BJ (cell line): Measurements from ENCODE around the gene ADIPOQ. TPM values are rescaled to one million over a fixed set of nuclear protein-coding genes. Genes with fewer than 3 reads are reported as not detected.

ENCODE experiments used
- CTCF ChIA-PET: fragments of 350-600 bp; formaldehyde crosslinking; extraction: SDS; loops from one replicate; lab custom pipeline; 2021; ENCODE audit warnings: antibody characterized with exemption, inconsistent platforms; lab: Yijun Ruan, JAX
- POLR2A ChIA-PET: fragments of 300-600 bp; sonication (Branson Sonifier 250); formaldehyde crosslinking; extraction: SDS; loops from one replicate; lab custom pipeline; 2021; ENCODE audit warnings: antibody characterized with exemption; lab: Charles Lee
- DNase-seq: peaks from one replicate; pipeline ENCODE4 v3.0.0-alpha.2; 2011; ENCODE audit warnings: low read depth
- H3K27me3 ChIP-seq: 2 replicates; pipeline ENCODE4 v1.6.0; 2011; ENCODE audit warnings: low read length; ENCODE audit not compliant: control insufficient read depth, insufficient read depth
- H3K36me3 ChIP-seq: 2 replicates; pipeline ENCODE4 v1.5.1; 2011; ENCODE audit warnings: low read length; ENCODE audit not compliant: control insufficient read depth, insufficient read depth
- H3K4me3 ChIP-seq: 2 replicates; pipeline ENCODE4 v1.5.1; 2011; ENCODE audit warnings: low read depth, mild to moderate bottlenecking, control low read depth, low read length
- polyA plus RNA-seq: library from polyadenylated mRNA; depleted of rRNA; stranded (reverse); fragments of >200 nt; gene quantifications from 2 replicates; pipeline ENCODE4 v1.2.3, GENCODE V29; 2011
- TF ChIP-seq, protein P1 (sequence below): IDR thresholded peaks from 2 replicates; pipeline ENCODE4 v1.5.1; 2011; ENCODE audit warnings: low read depth, mild to moderate bottlenecking, control low read depth, inconsistent platforms, low read length, moderate library complexity; ENCODE audit not compliant: insufficient read depth

The ADIPOQ gene
- polyA plus RNA-seq, 1 experiment, result not detected

GRCh38 chr3:186826976-186827857 lies 15.3 kb upstream of the ADIPOQ start:
- no peak for DNase-seq
- no peaks in the 10 kb centered on the region for H3K36me3 ChIP-seq
- peaks cover 20% of the 10 kb centered on the region for H3K27me3 ChIP-seq
- TF ChIP-seq, protein P1, sequence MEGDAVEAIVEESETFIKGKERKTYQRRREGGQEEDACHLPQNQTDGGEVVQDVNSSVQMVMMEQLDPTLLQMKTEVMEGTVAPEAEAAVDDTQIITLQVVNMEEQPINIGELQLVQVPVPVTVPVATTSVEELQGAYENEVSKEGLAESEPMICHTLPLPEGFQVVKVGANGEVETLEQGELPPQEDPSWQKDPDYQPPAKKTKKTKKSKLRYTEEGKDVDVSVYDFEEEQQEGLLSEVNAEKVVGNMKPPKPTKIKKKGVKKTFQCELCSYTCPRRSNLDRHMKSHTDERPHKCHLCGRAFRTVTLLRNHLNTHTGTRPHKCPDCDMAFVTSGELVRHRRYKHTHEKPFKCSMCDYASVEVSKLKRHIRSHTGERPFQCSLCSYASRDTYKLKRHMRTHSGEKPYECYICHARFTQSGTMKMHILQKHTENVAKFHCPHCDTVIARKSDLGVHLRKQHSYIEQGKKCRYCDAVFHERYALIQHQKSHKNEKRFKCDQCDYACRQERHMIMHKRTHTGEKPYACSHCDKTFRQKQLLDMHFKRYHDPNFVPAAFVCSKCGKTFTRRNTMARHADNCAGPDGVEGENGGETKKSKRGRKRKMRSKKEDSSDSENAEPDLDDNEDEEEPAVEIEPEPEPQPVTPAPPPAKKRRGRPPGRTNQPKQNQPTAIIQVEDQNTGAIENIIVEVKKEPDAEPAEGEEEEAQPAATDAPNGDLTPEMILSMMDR, result no peak
- CTCF ChIA-PET, result interaction anchor here (0.7 to 8.4 kb wide), 3 partner anchors 214 to 337 kb away, joined by 3 to 196 read pairs (median 7); partner anchors contain the start of genes AHSG and RPL39L
- POLR2A ChIA-PET, result interaction anchor here (0.6 to 1.0 kb wide), 2 partner anchors 44 to 238 kb away, joined by 4 read pairs; partner anchors contain the start of gene EIF4A2
- H3K4me3 ChIP-seq, result peak overlapping the region; percentile 59

DNA sequence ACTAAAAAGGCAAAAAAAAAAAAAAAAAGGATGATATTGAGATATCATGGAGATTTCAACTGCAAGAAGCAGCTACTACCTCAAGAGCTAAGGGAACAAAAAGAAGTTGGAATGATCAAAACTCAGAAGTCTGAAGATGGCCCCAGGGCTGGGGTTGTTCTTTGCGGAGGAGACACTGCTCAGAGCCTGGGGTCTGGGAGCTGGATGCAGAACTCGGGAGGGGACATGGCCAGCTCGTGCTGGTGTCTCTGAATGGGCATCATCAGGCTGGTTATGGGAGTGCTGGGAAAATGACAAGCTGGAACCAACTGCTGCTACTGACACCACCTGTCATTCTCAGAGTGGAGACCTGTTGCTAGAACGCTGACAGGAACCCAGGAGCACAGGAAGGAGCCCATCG lies 14.2 kb upstream of the ADIPOQ start:
- peaks cover 22% of the 10 kb centered on the region for H3K27me3 ChIP-seq
- DNase-seq, result no peak
- no peaks in the 10 kb centered on the region for H3K36me3 ChIP-seq
- ChIA-PET POLR2A (no interaction called here), CTCF (interaction anchor here (0.6 kb wide), 1 partner anchor 550 kb away, joined by 5 read pairs; no protein-coding TSS in a partner anchor)
- TF ChIP-seq, protein P1, result no peak
- no peak overlapping the region for H3K4me3 ChIP-seq

- CTCF ChIA-PET, result no interaction called here
- Histone ChIP-seq H3K36me3 (no peaks in the 10 kb centered on the region), H3K4me3 (no peak overlapping the region), H3K27me3 (peaks cover 22% of the 10 kb centered on the region)
- no peak for DNase-seq
- TF ChIP-seq, protein P1, result no peak
- POLR2A ChIA-PET, result no interaction called here
These were observed 10.7 kb upstream of the ADIPOQ start for GRCh38 chr3:186831798-186832197.

GRCh38 chr3:186832276-186832675 lies 10.2 kb upstream of the ADIPOQ start:
- no peak for DNase-seq
- peaks cover 22% of the 10 kb centered on the region for H3K27me3 ChIP-seq
- CTCF ChIA-PET, result interaction anchor here (1.7 kb wide), 1 partner anchor 17 kb away, joined by 4 read pairs; no protein-coding TSS in a partner anchor
- POLR2A ChIA-PET, result no interaction called here
- no peak overlapping the region for H3K4me3 ChIP-seq
- TF ChIP-seq, protein P1, result no peak
- H3K36me3 ChIP-seq, result no peaks in the 10 kb centered on the region

- peak; percentile 55 for DNase-seq
These were observed 2.5 kb upstream of the ADIPOQ start for GRCh38 chr3:186839874-186840641.

More at GRCh38 chr3:186839874-186840641, 2.5 kb upstream of the ADIPOQ start:
- ChIA-PET CTCF (interaction anchor here (0.6 to 0.7 kb wide), 3 partner anchors 9 to 426 kb away, joined by 3 read pairs; no protein-coding TSS in a partner anchor), POLR2A (no interaction called here)
- TF ChIP-seq, protein P1, result no peak
- Histone ChIP-seq H3K4me3 (no peak overlapping the region), H3K27me3 (peaks cover 13% of the 10 kb centered on the region), H3K36me3 (no peaks in the 10 kb centered on the region)
